Measurements from ENCODE around the gene RSPO4. TPM values are rescaled to one million over a fixed set of nuclear protein-coding genes. Genes with fewer than 3 reads are reported as not detected.

The RSPO4 gene
- total and polyA plus RNA-seq, 2 donors (not counting 3 experiments of a cell fraction or from before 2014, with no cell fraction given), result not detected

GRCh38 chr20:976033-976432, 26.1 kb downstream of the RSPO4 start:
- FAIRE-seq, result no peak
- intact Hi-C loops (cut with micrococcal nuclease), result no loop called here
- CTCF ChIA-PET, result interaction anchor here (0.7 to 1.2 kb wide), 2 partner anchors 157 to 160 kb away, joined by 3 to 4 read pairs; no protein-coding TSS in a partner anchor

More at GRCh38 chr20:976033-976432, 26.1 kb downstream of the RSPO4 start:
- DNase-seq (ENCODE audit: low read depth, low spot score), result no peak
- no TSS peak for BruUV-seq (replicated peaks)
- no peak overlapping the region for H3K9ac ChIP-seq (replicated peaks; ENCODE audit: extremely low read depth, insufficient read depth, low read length)
- H3K27ac ChIP-seq (ENCODE audit: insufficient read depth, low read depth, low read length), result no peak overlapping the region
- no peak overlapping the region for H3K4me3 ChIP-seq (replicated peaks in 1 of 3; ENCODE audit: insufficient read depth in 1 of 3, low read depth in 1 of 3, low read length in 3 of 3)
- no peaks in the 10 kb centered on the region for H3K36me3 ChIP-seq (ENCODE audit: control insufficient read depth in 2 of 2, extremely low read depth in 1 of 2, insufficient read depth in 2 of 2, low read length in 2 of 2)
- no peaks in the 10 kb centered on the region for H3K9me1 ChIP-seq (replicated peaks; ENCODE audit: control insufficient read depth, extremely low read depth, insufficient read depth, low read length)
- no peaks in the 10 kb centered on the region for H3K4me1 ChIP-seq (ENCODE audit: control insufficient read depth, extremely low read depth, insufficient read depth, low read length)
- dilution Hi-C loops (cut with MboI; ENCODE audit: extremely low pct_ligation_motif_present, low sequenced_read_pairs), result no loop called here
- H3K4me2 ChIP-seq (ENCODE audit: insufficient read depth, low read length), result no peak overlapping the region
- no peak overlapping the region for H2AFZ ChIP-seq (ENCODE audit: low read depth, low read length)
- no peaks in the 10 kb centered on the region for H3K79me2 ChIP-seq (ENCODE audit: control insufficient read depth, insufficient read depth, low read length)
- TF ChIP-seq GATA2 (IDR thresholded peaks at IDR 0.05; ENCODE audit: insufficient read depth, insufficient read length, low read depth, low read length) (no peak), POLR2A (IDR thresholded peaks at IDR 0.05; ENCODE audit: low read depth, low read length) (no peak), EZH2 (IDR thresholded peaks at IDR 0.05; ENCODE audit: borderline replicate concordance, low read depth, low read length, severe bottlenecking) (no peak), CTCF (IDR thresholded peaks at IDR 0.05; ENCODE audit: extremely low read depth in 1 of 2, insufficient read depth in 1 of 2, low read depth in 1 of 2, low read length in 2 of 2) (no peak), POLR2AphosphoS5 (IDR thresholded peaks at IDR 0.05; ENCODE audit: insufficient read depth, low read depth, low read length) (no peak), FOS (IDR thresholded peaks at IDR 0.05; ENCODE audit: borderline replicate concordance, insufficient read depth, low read length) (no peak), MYC (IDR thresholded peaks at IDR 0.05; ENCODE audit: low read depth, low read length) (no peak), MAX (IDR thresholded peaks at IDR 0.05; ENCODE audit: insufficient read depth, insufficient read length) (no peak), JUN (IDR thresholded peaks at IDR 0.05; ENCODE audit: borderline replicate concordance, insufficient read depth, insufficient read length, low read depth) (no peak)
- H3K9me3 ChIP-seq (replicated peaks; ENCODE audit: control insufficient read depth, insufficient read depth, low read length), result no peaks in the 10 kb centered on the region
- POLR2A ChIA-PET, result no interaction called here
- H3K27me3 ChIP-seq (ENCODE audit: control insufficient read depth in 2 of 2, insufficient read depth in 2 of 2, low read length in 2 of 2), result peaks cover 0 to 1% of the 10 kb centered on the region in 2 experiments
- no peaks in the 10 kb centered on the region for H4K20me1 ChIP-seq (replicated peaks; ENCODE audit: control insufficient read depth, extremely low read depth, insufficient read depth, low read length)
